Measurements from ENCODE around the gene CCDC142. TPM values are rescaled to one million over a fixed set of nuclear protein-coding genes. Genes with fewer than 3 reads are reported as not detected.

Gene CCDC142
- total RNA-seq, 1 experiment from 2014 or later = 24.2 TPM

- in situ Hi-C loops (cut with HindIII; ENCODE audit: low pct_unique_long_range_greater_than_20kb, low sequenced_read_pairs) (no loop called here), intact Hi-C loops (cut with micrococcal nuclease; ENCODE audit: unreplicated experiment) (no loop called here)
- no peak overlapping the region for H3K4me3 ChIP-seq (ENCODE audit: low read depth in 2 of 2, low read length in 2 of 2)
- H3K36me3 ChIP-seq (ENCODE audit: control insufficient read depth, insufficient read depth, low read length) = peaks cover 2% of the 10 kb centered on the region; the same call in 1 of the 2 replicates
- BruUV-seq (replicated peaks) = no TSS peak
- TF ChIP-seq, protein P1, sequence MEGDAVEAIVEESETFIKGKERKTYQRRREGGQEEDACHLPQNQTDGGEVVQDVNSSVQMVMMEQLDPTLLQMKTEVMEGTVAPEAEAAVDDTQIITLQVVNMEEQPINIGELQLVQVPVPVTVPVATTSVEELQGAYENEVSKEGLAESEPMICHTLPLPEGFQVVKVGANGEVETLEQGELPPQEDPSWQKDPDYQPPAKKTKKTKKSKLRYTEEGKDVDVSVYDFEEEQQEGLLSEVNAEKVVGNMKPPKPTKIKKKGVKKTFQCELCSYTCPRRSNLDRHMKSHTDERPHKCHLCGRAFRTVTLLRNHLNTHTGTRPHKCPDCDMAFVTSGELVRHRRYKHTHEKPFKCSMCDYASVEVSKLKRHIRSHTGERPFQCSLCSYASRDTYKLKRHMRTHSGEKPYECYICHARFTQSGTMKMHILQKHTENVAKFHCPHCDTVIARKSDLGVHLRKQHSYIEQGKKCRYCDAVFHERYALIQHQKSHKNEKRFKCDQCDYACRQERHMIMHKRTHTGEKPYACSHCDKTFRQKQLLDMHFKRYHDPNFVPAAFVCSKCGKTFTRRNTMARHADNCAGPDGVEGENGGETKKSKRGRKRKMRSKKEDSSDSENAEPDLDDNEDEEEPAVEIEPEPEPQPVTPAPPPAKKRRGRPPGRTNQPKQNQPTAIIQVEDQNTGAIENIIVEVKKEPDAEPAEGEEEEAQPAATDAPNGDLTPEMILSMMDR (IDR thresholded peaks at IDR 0.05) = no peak
- TF ChIP-seq, protein P2, sequence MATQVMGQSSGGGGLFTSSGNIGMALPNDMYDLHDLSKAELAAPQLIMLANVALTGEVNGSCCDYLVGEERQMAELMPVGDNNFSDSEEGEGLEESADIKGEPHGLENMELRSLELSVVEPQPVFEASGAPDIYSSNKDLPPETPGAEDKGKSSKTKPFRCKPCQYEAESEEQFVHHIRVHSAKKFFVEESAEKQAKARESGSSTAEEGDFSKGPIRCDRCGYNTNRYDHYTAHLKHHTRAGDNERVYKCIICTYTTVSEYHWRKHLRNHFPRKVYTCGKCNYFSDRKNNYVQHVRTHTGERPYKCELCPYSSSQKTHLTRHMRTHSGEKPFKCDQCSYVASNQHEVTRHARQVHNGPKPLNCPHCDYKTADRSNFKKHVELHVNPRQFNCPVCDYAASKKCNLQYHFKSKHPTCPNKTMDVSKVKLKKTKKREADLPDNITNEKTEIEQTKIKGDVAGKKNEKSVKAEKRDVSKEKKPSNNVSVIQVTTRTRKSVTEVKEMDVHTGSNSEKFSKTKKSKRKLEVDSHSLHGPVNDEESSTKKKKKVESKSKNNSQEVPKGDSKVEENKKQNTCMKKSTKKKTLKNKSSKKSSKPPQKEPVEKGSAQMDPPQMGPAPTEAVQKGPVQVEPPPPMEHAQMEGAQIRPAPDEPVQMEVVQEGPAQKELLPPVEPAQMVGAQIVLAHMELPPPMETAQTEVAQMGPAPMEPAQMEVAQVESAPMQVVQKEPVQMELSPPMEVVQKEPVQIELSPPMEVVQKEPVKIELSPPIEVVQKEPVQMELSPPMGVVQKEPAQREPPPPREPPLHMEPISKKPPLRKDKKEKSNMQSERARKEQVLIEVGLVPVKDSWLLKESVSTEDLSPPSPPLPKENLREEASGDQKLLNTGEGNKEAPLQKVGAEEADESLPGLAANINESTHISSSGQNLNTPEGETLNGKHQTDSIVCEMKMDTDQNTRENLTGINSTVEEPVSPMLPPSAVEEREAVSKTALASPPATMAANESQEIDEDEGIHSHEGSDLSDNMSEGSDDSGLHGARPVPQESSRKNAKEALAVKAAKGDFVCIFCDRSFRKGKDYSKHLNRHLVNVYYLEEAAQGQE (IDR thresholded peaks at IDR 0.05; ENCODE audit: insufficient read depth in 1 of 2, low read depth in 2 of 2, low read length in 1 of 2) = no peak
- TF ChIP-seq TCF7L2 (IDR thresholded peaks at IDR 0.05; ENCODE audit: low read depth, low read length) (no peak), POLR2AphosphoS5 (IDR thresholded peaks at IDR 0.05; ENCODE audit: low read depth, low read length) (no peak), SIN3A (IDR thresholded peaks at IDR 0.05; ENCODE audit: borderline replicate concordance, insufficient read depth, low read depth, low read length) (no peak)
- H3K27ac ChIP-seq (ENCODE audit: low read length) = no peak overlapping the region
- H3K27me3 ChIP-seq (ENCODE audit: control insufficient read depth, insufficient read depth, low read length) = no peaks in the 10 kb centered on the region
- ChIA-PET CTCF (no interaction called here), POLR2A (no interaction called here)
- no peaks in the 10 kb centered on the region for H3K9me3 ChIP-seq (ENCODE audit: control insufficient read depth, insufficient read depth, low read depth, low read length)
- peaks cover 9% of the 10 kb centered on the region for H3K4me1 ChIP-seq (ENCODE audit: control insufficient read depth, insufficient read depth, low read length)
- ATAC-seq = no peak
- no peak for DNase-seq (ENCODE audit: low read depth, low spot score)
Observed at GRCh38 chr2:74462786-74463105, 20.1 kb downstream of the CCDC142 start.

GRCh38 chr2:74462054-74462785 lies 20.6 kb downstream of the CCDC142 start:
- no peak for ATAC-seq
- DNase-seq (ENCODE audit: low read depth, low spot score) = no peak
- Histone ChIP-seq H3K9me3 (ENCODE audit: control insufficient read depth, insufficient read depth, low read depth, low read length) (no peaks in the 10 kb centered on the region), H3K4me1 (ENCODE audit: control insufficient read depth, insufficient read depth, low read length) (peaks cover 8% of the 10 kb centered on the region), H3K27ac (ENCODE audit: low read length) (no peak overlapping the region), H3K36me3 (ENCODE audit: control insufficient read depth, insufficient read depth, low read length) (peaks cover 2% of the 10 kb centered on the region; the same call in 1 of the 2 replicates), H3K27me3 (ENCODE audit: control insufficient read depth, insufficient read depth, low read length) (no peaks in the 10 kb centered on the region), H3K4me3 (ENCODE audit: low read depth in 2 of 2, low read length in 2 of 2) (no peak overlapping the region)
- no peak for TF ChIP-seq SIN3A (IDR thresholded peaks at IDR 0.05; ENCODE audit: borderline replicate concordance, insufficient read depth, low read depth, low read length)
- TF ChIP-seq, protein P2 (IDR thresholded peaks at IDR 0.05; ENCODE audit: insufficient read depth in 1 of 2, low read depth in 2 of 2, low read length in 1 of 2) = no peak
- no peak for TF ChIP-seq POLR2AphosphoS5 (IDR thresholded peaks at IDR 0.05; ENCODE audit: low read depth, low read length)
- TF ChIP-seq, protein P1 (IDR thresholded peaks at IDR 0.05) = no peak
- TF ChIP-seq TCF7L2 (IDR thresholded peaks at IDR 0.05; ENCODE audit: low read depth, low read length) = no peak
- in situ Hi-C loops (cut with HindIII; ENCODE audit: low pct_unique_long_range_greater_than_20kb, low sequenced_read_pairs) (no loop called here), intact Hi-C loops (cut with micrococcal nuclease; ENCODE audit: unreplicated experiment) (no loop called here)
- CTCF ChIA-PET = interaction anchor here (0.5 kb wide), 1 partner anchor 254 kb away, joined by 4 read pairs; no protein-coding TSS in a partner anchor
- no TSS peak for BruUV-seq (replicated peaks)
- POLR2A ChIA-PET = no interaction called here
